Measurements from ENCODE around the gene OR2J3.
"Not testable (repeated sequence)": the region's sequence is repeated elsewhere in the genome, so short reads cannot be mapped to it uniquely, and the experiment has no call there.

The OR2J3 gene

DNA sequence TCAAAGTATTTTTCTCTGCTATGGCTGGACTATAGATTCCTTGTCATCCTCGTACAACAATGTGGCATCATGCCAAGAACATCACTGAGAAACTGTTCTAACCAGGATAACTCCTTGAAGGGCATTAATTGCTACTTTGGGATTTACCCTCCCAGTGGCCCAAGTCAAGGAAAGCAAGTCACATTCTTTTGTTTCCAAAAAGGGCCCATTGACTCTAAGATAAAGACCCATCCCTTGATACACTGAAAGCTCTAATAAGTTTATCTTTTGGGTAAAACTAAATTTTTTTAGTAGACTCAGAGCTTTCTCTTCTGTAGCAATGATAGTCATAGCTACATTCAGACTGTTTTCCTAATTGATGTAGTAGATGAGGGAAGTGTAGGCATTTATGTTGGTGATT, at the start of gene OR2J3:
Gene OR2J3 (plus strand): TSS at position 301 of the 400 bp plus-strand sequence. CDS start 3,833 bp downstream, outside the sequence.
- H3K9me3 Mint-ChIP-seq = no peaks in the 10 kb centered on the region
- no peaks in the 10 kb centered on the region for H3K36me3 Mint-ChIP-seq (ENCODE audit: low read depth)
- H3K27me3 Mint-ChIP-seq = peaks cover 5% of the 10 kb centered on the region
- intact Hi-C loops (cut with micrococcal nuclease) = no loop called here
- H3K4me1 Mint-ChIP-seq (ENCODE audit: low read depth) = no peaks in the 10 kb centered on the region
- no peak within 1 kb of the TSS for H3K4me3 Mint-ChIP-seq
- H3K27ac Mint-ChIP-seq = no peak within 1 kb of the TSS

DNA sequence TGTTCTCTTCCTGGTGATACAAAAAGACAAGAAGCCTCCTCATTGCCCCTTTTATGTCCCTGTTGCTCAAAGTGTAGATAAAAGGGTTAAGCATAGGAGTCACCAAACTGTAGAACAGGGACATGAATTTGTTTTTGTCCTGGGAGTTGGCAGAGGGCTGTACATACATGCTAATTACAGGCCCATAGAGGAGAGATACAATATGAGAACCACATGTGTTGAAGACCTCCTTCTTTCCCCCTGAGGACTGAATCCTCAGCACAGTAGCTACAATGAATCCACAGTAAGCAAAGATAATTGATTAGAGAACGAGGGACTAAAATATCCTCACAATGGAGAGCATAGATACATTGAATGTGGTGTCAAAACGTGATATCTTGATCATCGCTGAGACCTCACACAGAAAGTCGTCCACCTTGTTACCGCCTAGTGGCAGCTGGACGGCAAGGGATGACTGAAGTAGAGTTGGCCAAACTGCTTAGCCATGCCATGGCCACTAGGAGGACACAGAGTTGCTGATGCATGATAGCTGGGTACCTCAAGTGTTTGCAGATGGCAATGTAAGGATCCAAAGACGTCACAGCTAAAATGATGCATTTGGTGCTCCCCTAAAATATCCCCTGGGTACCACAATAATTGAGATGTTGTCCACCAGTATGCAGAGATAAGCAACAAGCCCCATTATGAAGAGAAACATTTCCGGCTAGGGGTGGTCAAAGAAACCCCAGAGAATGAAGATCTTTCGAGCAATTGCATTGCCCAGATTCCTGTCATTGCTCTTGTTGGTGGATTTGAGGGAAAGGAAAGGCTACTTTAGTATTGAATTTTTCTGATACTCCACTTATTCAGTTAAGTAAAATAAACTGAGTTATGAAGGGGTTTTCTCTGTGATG, 35.8 kb upstream of the OR2J3 start:
- H3K36me3 Mint-ChIP-seq (ENCODE audit: low read depth) = no peaks in the 10 kb centered on the region
- no peak overlapping the region for H3K4me3 Mint-ChIP-seq
- H3K27ac Mint-ChIP-seq = no peak overlapping the region
- H3K4me1 Mint-ChIP-seq (ENCODE audit: low read depth) = no peaks in the 10 kb centered on the region
- H3K27me3 Mint-ChIP-seq = peaks cover 10% of the 10 kb centered on the region
- intact Hi-C loops (cut with micrococcal nuclease) = no loop called here
- no peaks in the 10 kb centered on the region for H3K9me3 Mint-ChIP-seq

DNA sequence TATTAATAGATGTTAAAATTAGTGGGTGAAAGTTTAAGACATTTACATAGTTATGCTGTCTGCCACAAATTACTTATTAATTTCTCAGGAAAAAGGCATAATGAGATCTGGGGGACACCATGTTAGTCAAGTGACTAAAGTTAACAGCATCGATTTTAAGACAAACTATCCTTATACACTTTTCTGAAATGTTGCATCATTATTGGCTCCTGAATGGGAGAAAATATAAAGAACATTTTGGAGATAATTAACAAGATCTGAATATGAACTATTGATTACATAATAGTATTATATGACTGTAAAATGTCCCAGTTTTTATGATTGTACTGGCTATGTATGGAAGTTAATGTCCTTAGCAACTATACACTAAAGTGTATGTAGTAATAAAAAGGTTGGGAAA, 28.7 kb upstream of the OR2J3 start:
- Mint-ChIP-seq H3K4me3 (no peak overlapping the region), H3K9me3 (no peaks in the 10 kb centered on the region), H3K4me1 (ENCODE audit: low read depth) (no peaks in the 10 kb centered on the region), H3K27ac (no peak overlapping the region), H3K36me3 (ENCODE audit: low read depth) (no peaks in the 10 kb centered on the region), H3K27me3 (peaks cover 5% of the 10 kb centered on the region)
- intact Hi-C loops (cut with micrococcal nuclease) = no loop called here

DNA sequence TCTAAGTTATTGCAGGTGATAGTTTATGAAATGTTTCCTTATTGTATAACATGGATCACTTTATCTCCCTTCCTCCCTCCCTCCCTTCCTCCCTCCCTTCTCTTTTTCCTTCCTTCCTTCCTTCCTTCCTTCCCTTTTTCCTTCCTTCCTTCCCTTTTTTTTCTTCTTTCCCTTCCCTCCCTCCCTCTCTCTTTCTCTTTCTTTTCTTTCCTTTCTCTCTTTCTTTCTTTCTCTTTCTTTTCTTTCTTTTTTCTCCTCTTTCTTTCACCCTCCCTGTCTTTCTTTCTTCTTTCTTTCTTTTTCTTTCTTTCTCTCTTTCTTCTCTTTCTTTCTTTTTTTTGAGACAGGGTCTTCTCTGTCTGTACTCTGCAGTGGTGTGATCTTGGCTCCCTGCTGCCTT, 26.5 kb upstream of the OR2J3 start:
- no peaks in the 10 kb centered on the region for H3K4me1 Mint-ChIP-seq (ENCODE audit: low read depth)

DNA sequence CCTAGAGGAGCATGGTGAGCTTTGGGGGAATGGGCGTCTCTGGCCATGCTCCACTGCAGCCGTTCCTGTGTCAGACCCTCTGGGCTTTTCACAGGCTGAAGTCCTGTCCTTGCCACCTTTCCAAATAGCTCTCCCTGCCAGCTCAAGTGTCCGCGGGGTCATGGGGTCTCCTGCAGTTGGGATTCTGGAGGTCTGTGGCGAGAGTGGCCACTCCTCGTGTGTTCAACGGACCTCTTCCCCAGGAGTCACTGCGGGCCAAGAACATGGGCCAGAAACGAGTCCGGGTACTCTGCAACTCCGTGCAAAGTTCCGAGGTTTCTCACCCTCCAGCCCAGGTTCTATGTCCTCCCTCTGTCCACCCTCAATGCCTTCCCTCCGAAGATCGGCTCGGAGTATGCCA, 25.4 kb upstream of the OR2J3 start:
- Mint-ChIP-seq H3K4me3 (no peak overlapping the region), H3K4me1 (ENCODE audit: low read depth) (no peaks in the 10 kb centered on the region), H3K27me3 (peaks cover 2% of the 10 kb centered on the region)

More for the DNA sequence above, 26.5 kb upstream of the OR2J3 start:
- no peaks in the 10 kb centered on the region for H3K36me3 Mint-ChIP-seq (ENCODE audit: low read depth)
- H3K27ac Mint-ChIP-seq = no peak overlapping the region
- intact Hi-C loops (cut with micrococcal nuclease) = no loop called here
- H3K4me3 Mint-ChIP-seq = no peak overlapping the region
- peaks cover 2% of the 10 kb centered on the region for H3K27me3 Mint-ChIP-seq
- no peaks in the 10 kb centered on the region for H3K9me3 Mint-ChIP-seq

DNA sequence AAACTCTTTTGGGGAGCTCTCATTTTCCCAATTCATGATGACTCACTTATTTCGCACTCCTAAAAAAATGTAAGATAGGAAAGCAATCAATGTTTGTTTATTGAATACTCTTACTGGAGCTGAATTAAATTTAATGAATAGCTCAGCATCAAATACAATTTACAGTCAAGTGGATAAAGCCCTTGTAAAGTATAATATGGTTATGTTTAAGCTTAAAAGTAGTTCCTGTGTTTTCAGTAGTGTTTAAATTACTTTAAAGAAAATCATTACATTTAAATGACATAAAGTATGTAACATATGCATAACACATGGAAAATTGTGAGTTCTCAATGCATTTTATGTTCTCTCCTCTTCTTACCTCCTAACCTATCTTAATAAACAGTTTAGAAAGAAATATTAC, 20.6 kb upstream of the OR2J3 start, which contains the start of gene OR2B3:
Gene OR2B3 (minus strand): TSS at position 101 of the 400 bp plus-strand sequence. CDS start 65 bp downstream, at position 36.
- intact Hi-C loops (cut with micrococcal nuclease) = no loop called here
- Mint-ChIP-seq H3K27me3 (peaks cover 2% of the 10 kb centered on the region), H3K36me3 (ENCODE audit: low read depth) (no peaks in the 10 kb centered on the region), H3K4me3 (no peak within 1 kb of the TSS), H3K27ac (no peak within 1 kb of the TSS), H3K4me1 (ENCODE audit: low read depth) (no peaks in the 10 kb centered on the region), H3K9me3 (no peaks in the 10 kb centered on the region)

More for the DNA sequence above, 25.4 kb upstream of the OR2J3 start:
- no peak overlapping the region for H3K27ac Mint-ChIP-seq
- no peaks in the 10 kb centered on the region for H3K36me3 Mint-ChIP-seq (ENCODE audit: low read depth)
- intact Hi-C loops (cut with micrococcal nuclease) = no loop called here
- H3K9me3 Mint-ChIP-seq = no peaks in the 10 kb centered on the region

DNA sequence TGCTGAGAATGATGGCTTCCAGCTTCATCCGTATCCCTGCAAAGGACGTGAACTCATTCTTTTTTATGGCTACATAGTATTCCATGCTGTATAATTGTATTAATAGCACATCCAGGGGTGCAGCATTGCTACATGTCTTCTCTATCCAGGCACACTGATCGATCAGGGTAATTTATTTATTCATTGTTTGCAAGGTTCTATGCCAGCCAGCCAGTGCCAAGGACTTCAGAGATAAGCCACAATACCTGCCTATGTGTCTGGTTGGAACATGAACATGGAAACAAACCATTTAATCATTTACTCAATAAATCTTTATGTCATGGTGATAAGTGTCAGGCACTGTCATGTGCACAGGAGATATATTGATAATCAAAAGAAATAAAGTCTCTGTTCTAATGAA, 14.9 kb upstream of the OR2J3 start:
- no peaks in the 10 kb centered on the region for H3K27me3 Mint-ChIP-seq
- no peaks in the 10 kb centered on the region for H3K4me1 Mint-ChIP-seq (ENCODE audit: low read depth)
- H3K4me3 Mint-ChIP-seq = no peak overlapping the region
- H3K27ac Mint-ChIP-seq = no peak overlapping the region
- intact Hi-C loops (cut with micrococcal nuclease) = no loop called here
- H3K36me3 Mint-ChIP-seq (ENCODE audit: low read depth) = no peaks in the 10 kb centered on the region
- no peaks in the 10 kb centered on the region for H3K9me3 Mint-ChIP-seq

DNA sequence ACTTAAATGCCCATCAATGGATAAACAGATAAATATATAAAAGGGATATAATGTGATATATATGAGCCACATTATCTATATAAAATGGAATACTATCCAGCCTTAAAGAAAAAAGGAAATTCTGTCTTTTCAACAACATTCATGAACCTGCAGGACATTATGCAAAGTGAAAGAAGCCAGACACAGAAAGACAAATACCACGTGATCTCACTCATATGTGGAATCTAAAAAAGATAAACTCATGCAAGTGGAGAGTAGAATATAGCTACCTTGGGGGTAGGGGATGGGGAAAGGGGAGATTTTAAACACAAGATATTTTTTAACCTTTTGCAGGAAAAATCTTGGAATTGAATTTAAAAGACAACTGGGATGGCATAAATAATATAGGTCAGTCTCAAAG, 10.1 kb upstream of the OR2J3 start:
- Mint-ChIP-seq H3K27me3 (no peaks in the 10 kb centered on the region), H3K27ac (no peak overlapping the region), H3K36me3 (ENCODE audit: low read depth) (no peaks in the 10 kb centered on the region), H3K4me1 (ENCODE audit: low read depth) (no peaks in the 10 kb centered on the region), H3K9me3 (no peaks in the 10 kb centered on the region), H3K4me3 (no peak overlapping the region)
- intact Hi-C loops (cut with micrococcal nuclease) = no loop called here

DNA sequence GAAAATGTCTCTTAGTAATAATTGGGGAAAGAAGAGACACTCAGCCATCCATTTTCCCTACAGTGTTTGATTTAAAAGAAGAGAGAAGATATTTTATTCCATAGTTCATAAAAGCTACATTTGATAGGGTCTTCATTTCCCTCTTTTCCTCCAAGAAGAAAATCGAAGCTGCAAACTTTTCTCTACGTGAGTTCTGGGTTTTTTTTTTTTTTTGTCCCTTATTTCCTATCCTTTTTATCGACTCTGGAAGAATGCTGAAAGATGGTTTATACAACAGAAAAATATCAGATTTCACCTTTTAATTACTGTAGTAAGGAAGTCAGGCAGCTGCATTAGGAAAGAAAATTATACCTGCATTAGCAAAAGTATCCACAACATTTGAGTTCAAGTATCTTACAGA, 8.7 kb upstream of the OR2J3 start, which contains the start of gene OR2J1:
Gene OR2J1 (plus strand): TSS at position 301 of the 400 bp plus-strand sequence. CDS start 1,453 bp downstream, outside the sequence.
- peaks cover 4% of the 10 kb centered on the region for H3K27me3 Mint-ChIP-seq
- H3K27ac Mint-ChIP-seq = no peak within 1 kb of the TSS
- no peak within 1 kb of the TSS for H3K4me3 Mint-ChIP-seq
- H3K9me3 Mint-ChIP-seq = no peaks in the 10 kb centered on the region
- no peaks in the 10 kb centered on the region for H3K36me3 Mint-ChIP-seq (ENCODE audit: low read depth)
- intact Hi-C loops (cut with micrococcal nuclease) = no loop called here
- H3K4me1 Mint-ChIP-seq (ENCODE audit: low read depth) = no peaks in the 10 kb centered on the region

DNA sequence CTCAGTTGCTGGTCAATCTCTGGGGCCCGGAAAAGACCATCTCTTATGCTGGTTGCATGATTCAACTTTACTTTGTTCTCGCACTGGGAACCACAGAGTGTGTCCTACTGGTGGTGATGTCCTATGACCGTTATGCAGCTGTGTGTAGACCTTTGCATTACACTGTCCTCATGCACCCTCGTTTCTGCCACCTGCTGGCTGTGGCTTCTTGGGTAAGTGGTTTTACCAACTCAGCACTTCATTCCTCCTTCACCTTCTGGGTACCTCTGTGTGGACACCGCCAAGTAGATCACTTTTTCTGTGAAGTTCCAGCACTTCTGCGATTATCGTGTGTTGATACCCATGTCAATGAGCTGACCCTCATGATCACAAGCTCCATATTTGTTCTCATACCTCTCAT, 4.3 kb downstream of the OR2J3 start:
- Mint-ChIP-seq H3K27ac (no peak overlapping the region), H3K4me3 (no peak overlapping the region), H3K27me3 (peaks cover 1% of the 10 kb centered on the region), H3K36me3 (ENCODE audit: low read depth) (no peaks in the 10 kb centered on the region), H3K4me1 (ENCODE audit: low read depth) (no peaks in the 10 kb centered on the region), H3K9me3 (no peaks in the 10 kb centered on the region)
- intact Hi-C loops (cut with micrococcal nuclease) = no loop called here

DNA sequence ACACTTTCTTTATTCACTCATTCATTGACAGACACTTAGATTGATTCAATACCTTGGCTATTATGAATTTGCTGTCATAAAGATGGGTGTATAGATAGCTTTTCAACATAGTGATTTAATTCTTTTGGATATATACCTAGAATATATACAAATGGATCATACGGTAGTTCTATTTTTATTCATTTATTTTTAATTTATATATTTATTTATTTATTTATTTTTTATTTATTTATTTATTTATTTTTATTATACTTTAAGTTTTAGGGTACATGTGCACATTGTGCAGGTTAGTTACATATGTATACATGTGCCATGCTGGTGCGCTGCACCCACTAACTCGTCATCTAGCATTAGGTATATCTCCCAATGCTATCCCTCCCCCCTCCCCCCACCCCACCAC, 7.1 kb downstream of the OR2J3 start:
- H3K4me1 Mint-ChIP-seq (ENCODE audit: low read depth); H3K27me3 Mint-ChIP-seq; H3K4me3 Mint-ChIP-seq; intact Hi-C loops (cut with micrococcal nuclease); H3K27ac Mint-ChIP-seq; H3K36me3 Mint-ChIP-seq (ENCODE audit: low read depth); H3K9me3 Mint-ChIP-seq: not testable (repeated sequence)

DNA sequence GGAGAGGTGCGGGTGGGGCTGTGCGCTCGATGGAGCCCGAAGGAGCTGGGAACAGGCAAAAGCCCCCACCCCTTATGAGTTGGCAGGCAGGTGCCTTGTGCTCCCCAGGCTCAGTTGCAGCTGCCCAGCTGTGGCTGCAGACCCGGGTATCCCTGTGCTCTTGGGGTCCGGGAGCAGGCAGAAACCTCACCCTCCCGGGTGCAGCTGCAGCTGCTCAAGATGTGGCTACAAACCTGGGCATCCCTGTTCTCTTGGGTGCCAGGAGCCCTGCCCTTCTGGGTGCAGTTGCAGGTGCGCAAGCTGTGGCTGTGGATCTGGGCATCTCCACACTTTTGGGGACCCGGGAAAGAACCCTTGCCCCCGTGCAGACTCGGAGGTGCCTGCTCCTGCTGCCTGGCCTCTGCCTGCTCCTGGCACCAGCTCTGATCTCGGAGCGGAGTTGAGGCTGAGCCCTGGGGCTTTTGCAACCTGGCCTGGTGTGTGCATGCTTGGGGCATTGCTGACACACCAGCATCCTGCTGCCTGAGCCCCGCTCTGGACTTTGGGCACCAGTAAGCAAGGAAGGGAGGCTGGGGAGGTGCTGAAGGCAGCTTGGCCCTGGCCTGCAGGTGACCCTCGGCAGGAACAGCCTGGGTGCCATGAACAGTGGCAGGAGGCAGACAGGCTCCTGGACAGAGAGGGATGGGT, 21.6 kb downstream of the OR2J3 start:
- intact Hi-C loops (cut with micrococcal nuclease) = no loop called here
- H3K4me3 Mint-ChIP-seq = no peak overlapping the region
- no peaks in the 10 kb centered on the region for H3K36me3 Mint-ChIP-seq (ENCODE audit: low read depth)
- H3K27ac Mint-ChIP-seq = no peak overlapping the region
- peaks cover 3% of the 10 kb centered on the region for H3K27me3 Mint-ChIP-seq
- no peaks in the 10 kb centered on the region for H3K9me3 Mint-ChIP-seq
- no peaks in the 10 kb centered on the region for H3K4me1 Mint-ChIP-seq (ENCODE audit: low read depth)

DNA sequence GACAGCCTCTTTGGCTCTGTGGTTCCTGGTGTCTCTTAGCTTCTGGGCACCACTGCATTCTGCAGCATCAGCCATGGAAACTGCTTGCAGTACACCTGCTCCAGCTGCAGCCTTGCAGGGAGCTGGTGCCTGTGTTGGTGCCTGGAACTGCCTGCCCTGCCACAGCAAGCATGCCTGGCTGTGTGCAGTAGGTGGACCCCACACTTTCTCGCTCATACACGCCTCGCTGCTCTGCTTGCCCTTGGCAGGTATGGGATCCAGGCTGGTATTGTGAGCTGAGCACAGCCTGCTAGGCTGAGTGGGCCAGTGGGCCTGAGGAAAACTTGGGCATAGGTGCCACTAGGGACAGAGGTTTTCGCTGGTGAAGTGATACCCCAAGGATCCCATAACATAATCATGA, 22.8 kb downstream of the OR2J3 start:
- H3K27me3 Mint-ChIP-seq = peaks cover 4% of the 10 kb centered on the region
- H3K27ac Mint-ChIP-seq = no peak overlapping the region
- H3K4me3 Mint-ChIP-seq = no peak overlapping the region
- H3K36me3 Mint-ChIP-seq (ENCODE audit: low read depth) = no peaks in the 10 kb centered on the region
- no peaks in the 10 kb centered on the region for H3K9me3 Mint-ChIP-seq
- H3K4me1 Mint-ChIP-seq (ENCODE audit: low read depth) = no peaks in the 10 kb centered on the region
- intact Hi-C loops (cut with micrococcal nuclease) = no loop called here

DNA sequence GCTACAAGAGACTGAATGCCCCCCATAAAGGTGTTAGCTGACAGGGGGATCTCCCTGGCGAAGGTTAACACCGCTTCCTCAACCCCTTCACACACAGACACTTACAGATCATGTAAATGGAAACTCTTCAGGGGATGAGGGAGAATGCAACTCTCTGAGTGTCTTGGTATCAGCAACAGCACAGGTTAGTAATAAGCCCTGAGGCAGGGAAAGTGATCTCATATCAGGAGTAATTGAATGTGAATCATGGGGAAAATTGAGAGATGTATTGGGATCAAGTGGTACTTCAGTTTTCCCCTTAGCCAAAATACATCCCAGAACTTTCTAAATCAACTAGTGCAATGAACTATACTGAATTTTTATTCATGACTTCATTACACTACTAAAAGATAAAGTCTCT, 23.8 kb downstream of the OR2J3 start:
- intact Hi-C loops (cut with micrococcal nuclease) = no loop called here
- Mint-ChIP-seq H3K36me3 (ENCODE audit: low read depth) (no peaks in the 10 kb centered on the region), H3K27ac (no peak overlapping the region), H3K27me3 (peaks cover 4% of the 10 kb centered on the region), H3K9me3 (no peaks in the 10 kb centered on the region), H3K4me3 (no peak overlapping the region), H3K4me1 (ENCODE audit: low read depth) (no peaks in the 10 kb centered on the region)

All from dendritic cell treated with granulocyte-macrophage colony-stimulating factor and Interleukin-4, amounts not matched to agents 40 ng/mL and 50 ng/mL, for 4 days (primary cell).